Fibroblast of skin of back (primary cell): Measurements from ENCODE around the gene ADH7.
"Not testable (repeated sequence)": the region's sequence is repeated elsewhere in the genome, so short reads cannot be mapped to it uniquely, and the experiment has no call there.

Source experiments
- DNase-seq: peaks from one replicate; pipeline ENCODE4 v3.0.0-alpha.2; 2013

Gene ADH7

GRCh38 chr4:99415762-99416161 is 19.4 kb downstream of the ADH7 start:
- not testable (repeated sequence) for DNase-seq

GRCh38 chr4:99414902-99415301 is 20.2 kb downstream of the ADH7 start:
- DNase-seq, result not testable (repeated sequence)

GRCh38 chr4:99414401-99414800 is 20.7 kb downstream of the ADH7 start:
- DNase-seq, result no peak

GRCh38 chr4:99413140-99413539 is 22.0 kb downstream of the ADH7 start:
- DNase-seq, result no peak

GRCh38 chr4:99411041-99411440 is 24.1 kb downstream of the ADH7 start:
- DNase-seq, result no peak

- DNase-seq, result no peak
Measured at GRCh38 chr4:99410075-99410474, 25.1 kb downstream of the ADH7 start.

GRCh38 chr4:99408346-99408745 is 26.8 kb downstream of the ADH7 start:
- DNase-seq, result no peak

GRCh38 chr4:99405433-99406115 is 29.6 kb downstream of the ADH7 start:
- DNase-seq, result peak; percentile 79

GRCh38 chr4:99404595-99405287 is 30.4 kb downstream of the ADH7 start:
- peak; percentile 93 for DNase-seq

- DNase-seq, result peak; percentile 59
Measured at GRCh38 chr4:99403380-99404184, 31.6 kb downstream of the ADH7 start.

GRCh38 chr4:99402765-99403164 is 32.4 kb downstream of the ADH7 start:
- no peak for DNase-seq

- no peak for DNase-seq
Measured at GRCh38 chr4:99400831-99401230, 34.3 kb downstream of the ADH7 start.

GRCh38 chr4:99399017-99399416 is 36.1 kb downstream of the ADH7 start:
- DNase-seq, result no peak

- DNase-seq, result peak; percentile 81
Measured at GRCh38 chr4:99395595-99396364, 39.4 kb downstream of the ADH7 start.

GRCh38 chr4:99394896-99395295 is 40.2 kb downstream of the ADH7 start:
- peak; percentile 83 for DNase-seq

GRCh38 chr4:99390055-99390454 is 45.1 kb downstream of the ADH7 start:
- peak; percentile 49 for DNase-seq

GRCh38 chr4:99389606-99390005 is 45.5 kb downstream of the ADH7 start:
- DNase-seq, result peak; percentile 20

- peak; percentile 84 for DNase-seq
Measured at GRCh38 chr4:99383833-99384392, 51.2 kb downstream of the ADH7 start.

GRCh38 chr4:99383399-99383798 is 51.7 kb downstream of the ADH7 start:
- no peak for DNase-seq

GRCh38 chr4:99382745-99383360 is 52.3 kb downstream of the ADH7 start:
- peak; percentile 25 for DNase-seq

- no peak for DNase-seq
Measured at GRCh38 chr4:99381588-99382175, 53.5 kb downstream of the ADH7 start.
